IPS-15b (cell line): ENCODE measurements around the gene B3GNT4.

Experiments used
- H3K27me3 ChIP-seq: one replicate; pipeline ENCODE4 v1.6.1; 2013; ENCODE audit warnings: low read length; ENCODE audit not compliant: control insufficient read depth, insufficient read depth
- H3K36me3 ChIP-seq: one replicate; pipeline ENCODE4 v1.6.1; 2013; ENCODE audit warnings: low read length; ENCODE audit not compliant: control insufficient read depth, insufficient read depth
- H3K4me1 ChIP-seq: one replicate; pipeline ENCODE4 v1.6.1; 2013; ENCODE audit warnings: mild to moderate bottlenecking, low read length; ENCODE audit not compliant: control insufficient read depth, insufficient read depth
- H3K4me3 ChIP-seq: one replicate; pipeline ENCODE4 v1.5.1; 2013; ENCODE audit warnings: low read depth, low read length
- H3K9ac ChIP-seq: one replicate; pipeline ENCODE4 v1.6.1; 2013; ENCODE audit warnings: low read depth, mild to moderate bottlenecking, low read length
- H3K9me3 ChIP-seq: one replicate; pipeline ENCODE4 v1.6.1; 2013; ENCODE audit warnings: mild to moderate bottlenecking, low read length; ENCODE audit not compliant: control insufficient read depth, insufficient read depth

The B3GNT4 gene

GRCh38 chr12:122203301-122204166 lies at the start of gene B3GNT4:
Gene B3GNT4 (plus strand): TSS chr12:122203709. CDS start chr12:122204619, 910 bp downstream.
- peak within 1 kb of the TSS; percentile 65 for H3K4me3 ChIP-seq
- H3K9ac ChIP-seq, result no peak within 1 kb of the TSS

GRCh38 chr12:122155705-122156104 lies 47.8 kb upstream of the B3GNT4 start:
- H3K9me3 ChIP-seq, result no peaks in the 10 kb centered on the region
- H3K4me1 ChIP-seq, result no peaks in the 10 kb centered on the region
- H3K36me3 ChIP-seq, result no peaks in the 10 kb centered on the region
- H3K27me3 ChIP-seq, result no peaks in the 10 kb centered on the region
- no peak overlapping the region for H3K9ac ChIP-seq
- no peak overlapping the region for H3K4me3 ChIP-seq

More at GRCh38 chr12:122203301-122204166, at the start of gene B3GNT4:
- Histone ChIP-seq H3K27me3 (peaks cover 33% of the 10 kb centered on the region), H3K9me3 (no peaks in the 10 kb centered on the region), H3K4me1 (no peaks in the 10 kb centered on the region), H3K36me3 (peaks cover 7% of the 10 kb centered on the region)

- no peaks in the 10 kb centered on the region for H3K4me1 ChIP-seq
- H3K4me3 ChIP-seq, result no peak overlapping the region
- no peaks in the 10 kb centered on the region for H3K9me3 ChIP-seq
- H3K36me3 ChIP-seq, result no peaks in the 10 kb centered on the region
- H3K27me3 ChIP-seq, result no peaks in the 10 kb centered on the region
- H3K9ac ChIP-seq, result no peak overlapping the region
Observed at GRCh38 chr12:122158700-122159285, 44.7 kb upstream of the B3GNT4 start.

GRCh38 chr12:122159882-122160281 lies 43.6 kb upstream of the B3GNT4 start:
- Histone ChIP-seq H3K36me3 (no peaks in the 10 kb centered on the region), H3K9ac (no peak overlapping the region), H3K4me1 (no peaks in the 10 kb centered on the region), H3K9me3 (no peaks in the 10 kb centered on the region), H3K27me3 (no peaks in the 10 kb centered on the region), H3K4me3 (no peak overlapping the region)

- Histone ChIP-seq H3K4me3 (no peak overlapping the region), H3K9ac (no peak overlapping the region), H3K9me3 (no peaks in the 10 kb centered on the region), H3K4me1 (no peaks in the 10 kb centered on the region), H3K27me3 (no peaks in the 10 kb centered on the region), H3K36me3 (no peaks in the 10 kb centered on the region)
Observed at GRCh38 chr12:122160761-122161160, 42.7 kb upstream of the B3GNT4 start.

- H3K9me3 ChIP-seq, result no peaks in the 10 kb centered on the region
Observed at GRCh38 chr12:122161682-122162081, 41.8 kb upstream of the B3GNT4 start.

GRCh38 chr12:122162976-122163375 lies 40.5 kb upstream of the B3GNT4 start:
- no peaks in the 10 kb centered on the region for H3K36me3 ChIP-seq
- H3K9ac ChIP-seq, result no peak overlapping the region
- no peaks in the 10 kb centered on the region for H3K9me3 ChIP-seq
- no peaks in the 10 kb centered on the region for H3K4me1 ChIP-seq
- no peaks in the 10 kb centered on the region for H3K27me3 ChIP-seq
- H3K4me3 ChIP-seq, result no peak overlapping the region

More at GRCh38 chr12:122161682-122162081, 41.8 kb upstream of the B3GNT4 start:
- Histone ChIP-seq H3K4me1 (no peaks in the 10 kb centered on the region), H3K9ac (no peak overlapping the region), H3K27me3 (no peaks in the 10 kb centered on the region), H3K4me3 (no peak overlapping the region), H3K36me3 (no peaks in the 10 kb centered on the region)

- no peaks in the 10 kb centered on the region for H3K4me1 ChIP-seq
Observed at GRCh38 chr12:122166422-122167349, 36.8 kb upstream of the B3GNT4 start.

GRCh38 chr12:122167356-122167925 lies 36.1 kb upstream of the B3GNT4 start:
- H3K9me3 ChIP-seq, result no peaks in the 10 kb centered on the region
- no peak overlapping the region for H3K9ac ChIP-seq
- H3K4me1 ChIP-seq, result no peaks in the 10 kb centered on the region
- H3K4me3 ChIP-seq, result no peak overlapping the region
- H3K36me3 ChIP-seq, result no peaks in the 10 kb centered on the region
- H3K27me3 ChIP-seq, result no peaks in the 10 kb centered on the region

More at GRCh38 chr12:122166422-122167349, 36.8 kb upstream of the B3GNT4 start:
- H3K4me3 ChIP-seq, result no peak overlapping the region
- H3K27me3 ChIP-seq, result no peaks in the 10 kb centered on the region
- no peak overlapping the region for H3K9ac ChIP-seq
- H3K9me3 ChIP-seq, result no peaks in the 10 kb centered on the region
- no peaks in the 10 kb centered on the region for H3K36me3 ChIP-seq

GRCh38 chr12:122168492-122168891 lies 35.0 kb upstream of the B3GNT4 start:
- no peaks in the 10 kb centered on the region for H3K4me1 ChIP-seq

GRCh38 chr12:122171399-122171798 lies 32.1 kb upstream of the B3GNT4 start:
- Histone ChIP-seq H3K4me1 (no peaks in the 10 kb centered on the region), H3K9ac (no peak overlapping the region), H3K4me3 (no peak overlapping the region), H3K36me3 (no peaks in the 10 kb centered on the region), H3K9me3 (no peaks in the 10 kb centered on the region), H3K27me3 (no peaks in the 10 kb centered on the region)

More at GRCh38 chr12:122168492-122168891, 35.0 kb upstream of the B3GNT4 start:
- no peak overlapping the region for H3K9ac ChIP-seq
- H3K36me3 ChIP-seq, result no peaks in the 10 kb centered on the region
- H3K27me3 ChIP-seq, result no peaks in the 10 kb centered on the region
- H3K4me3 ChIP-seq, result no peak overlapping the region
- no peaks in the 10 kb centered on the region for H3K9me3 ChIP-seq
